Endodermal cell (in vitro differentiated cells): ENCODE data around the gene PLCB4. TPM values are rescaled to one million over a fixed set of nuclear protein-coding genes. Genes with fewer than 3 reads are reported as not detected.

Source experiments
- DNase-seq: peaks from one replicate; pipeline ENCODE4 v3.0.0-alpha.2; 2017
- H3K27ac ChIP-seq: 2 replicates; pipeline ENCODE4 v1.5.1; 2013; ENCODE audit warnings: mild to moderate bottlenecking, low read depth, low read length, moderate library complexity
- H3K27me3 ChIP-seq: 2 replicates; pipeline ENCODE4 v1.6.1; 2013; ENCODE audit warnings: mild to moderate bottlenecking, low read length, moderate library complexity; ENCODE audit not compliant: insufficient read depth, control insufficient read depth, poor library complexity, severe bottlenecking
- H3K36me3 ChIP-seq: 2 replicates; pipeline ENCODE4 v1.7.0; 2013; ENCODE audit warnings: mild to moderate bottlenecking, low read length, moderate library complexity; ENCODE audit not compliant: control insufficient read depth, insufficient read depth
- H3K4me1 ChIP-seq: one replicate; pipeline ENCODE4 v1.7.0; 2013; ENCODE audit warnings: low read length; ENCODE audit not compliant: control insufficient read depth, insufficient read depth
- H3K4me3 ChIP-seq: 2 replicates; pipeline ENCODE4 v1.5.1; 2013; ENCODE audit warnings: mild to moderate bottlenecking, low read length, moderate library complexity
- H3K9ac ChIP-seq: 2 replicates; pipeline ENCODE4 v1.6.1; 2013; ENCODE audit warnings: mild to moderate bottlenecking, low read length, moderate library complexity; ENCODE audit not compliant: poor library complexity, severe bottlenecking; ENCODE audit errors: extremely low read depth
- H3K9me3 ChIP-seq: 2 replicates; pipeline ENCODE4 v1.6.1; 2013; ENCODE audit warnings: mild to moderate bottlenecking, low read length, moderate library complexity; ENCODE audit not compliant: control insufficient read depth
- H3K27ac Mint-ChIP-seq: 2 replicates; pipeline ENCODE4 v1.8.0; 2020; ENCODE audit warnings: mixed read lengths
- H3K27me3 Mint-ChIP-seq: 2 replicates; pipeline ENCODE4 v1.8.0; 2021; ENCODE audit warnings: mild to moderate bottlenecking, mixed read lengths; ENCODE audit not compliant: insufficient read depth
- H3K36me3 Mint-ChIP-seq: 2 replicates; pipeline ENCODE4 v1.8.0; 2020; ENCODE audit warnings: low read depth, mixed read lengths
- H3K4me1 Mint-ChIP-seq: 2 replicates; pipeline ENCODE4 v1.8.0; 2020; ENCODE audit warnings: mixed read lengths
- H3K4me3 Mint-ChIP-seq: 2 replicates; pipeline ENCODE4 v1.8.0; 2020; ENCODE audit warnings: mild to moderate bottlenecking, moderate library complexity, mixed read lengths
- H3K9me3 Mint-ChIP-seq: 2 replicates; pipeline ENCODE4 v1.8.0; 2020; ENCODE audit warnings: mild to moderate bottlenecking, mixed read lengths
- WGBS, 2 experiments: methylation state at CpG; one replicate each; pipeline versions ENCODE4 v1.1.5 to v1.1.7; 2013; ENCODE audit warnings: missing lambda C conversion rate in 2 of 2, mixed read lengths in 1 of 2; ENCODE audit not compliant: insufficient coverage in 1 of 2, insufficient read length in 1 of 2; 5-methylcytosine and 5-hydroxymethylcytosine counted together
- total RNA-seq, 2 donors: library from RNA; stranded (reverse); fragmentation: NEBNext Ultra II Directional in 1 of 2; extraction: Animal tissue kit (Norgen Biotek cat#: 25700) in 1 of 2; gene quantifications; 2 replicates in 1 of 2; 3 replicates in 1 of 2; pipeline ENCODE4 v1.2.1, GENCODE V29; 2021
- TF ChIP-seq, protein P1 (sequence below): fragments of 200-600 bp; sonication (generic); conservative IDR thresholded peaks from 2 replicates; pipeline ENCODE4 v1.5.0; 2021; ENCODE audit warnings: antibody characterized with exemption, mild to moderate bottlenecking

The PLCB4 gene
- total RNA-seq, 2 donors from 2014 or later = 14.4 to 14.6 TPM

- Histone ChIP-seq H3K27me3 (no peaks in the 10 kb centered on the region), H3K4me3 (no peak overlapping the region), H3K9me3 (peaks cover 8% of the 10 kb centered on the region), H3K36me3 (no peaks in the 10 kb centered on the region), H3K4me1 (no peaks in the 10 kb centered on the region), H3K27ac (no peak overlapping the region), H3K9ac (no peak overlapping the region)
- H3K4me1 Mint-ChIP-seq = no peaks in the 10 kb centered on the region
- no peak overlapping the region for H3K4me3 Mint-ChIP-seq
- 100% methylated on average over 1 of the region's 1 CpG; no CpG with 5 or more reads in 1 of the 2 experiments for WGBS, 2 experiments
- no peak for DNase-seq
- no peak overlapping the region for H3K27ac Mint-ChIP-seq
- peaks cover 28% of the 10 kb centered on the region for H3K9me3 Mint-ChIP-seq
- TF ChIP-seq, protein P1, sequence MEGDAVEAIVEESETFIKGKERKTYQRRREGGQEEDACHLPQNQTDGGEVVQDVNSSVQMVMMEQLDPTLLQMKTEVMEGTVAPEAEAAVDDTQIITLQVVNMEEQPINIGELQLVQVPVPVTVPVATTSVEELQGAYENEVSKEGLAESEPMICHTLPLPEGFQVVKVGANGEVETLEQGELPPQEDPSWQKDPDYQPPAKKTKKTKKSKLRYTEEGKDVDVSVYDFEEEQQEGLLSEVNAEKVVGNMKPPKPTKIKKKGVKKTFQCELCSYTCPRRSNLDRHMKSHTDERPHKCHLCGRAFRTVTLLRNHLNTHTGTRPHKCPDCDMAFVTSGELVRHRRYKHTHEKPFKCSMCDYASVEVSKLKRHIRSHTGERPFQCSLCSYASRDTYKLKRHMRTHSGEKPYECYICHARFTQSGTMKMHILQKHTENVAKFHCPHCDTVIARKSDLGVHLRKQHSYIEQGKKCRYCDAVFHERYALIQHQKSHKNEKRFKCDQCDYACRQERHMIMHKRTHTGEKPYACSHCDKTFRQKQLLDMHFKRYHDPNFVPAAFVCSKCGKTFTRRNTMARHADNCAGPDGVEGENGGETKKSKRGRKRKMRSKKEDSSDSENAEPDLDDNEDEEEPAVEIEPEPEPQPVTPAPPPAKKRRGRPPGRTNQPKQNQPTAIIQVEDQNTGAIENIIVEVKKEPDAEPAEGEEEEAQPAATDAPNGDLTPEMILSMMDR = no peak
- H3K27me3 Mint-ChIP-seq = no peaks in the 10 kb centered on the region
- H3K36me3 Mint-ChIP-seq = peaks cover 19% of the 10 kb centered on the region
These were observed 85.7 kb downstream of the PLCB4 start for GRCh38 chr20:9154464-9155024.

DNA sequence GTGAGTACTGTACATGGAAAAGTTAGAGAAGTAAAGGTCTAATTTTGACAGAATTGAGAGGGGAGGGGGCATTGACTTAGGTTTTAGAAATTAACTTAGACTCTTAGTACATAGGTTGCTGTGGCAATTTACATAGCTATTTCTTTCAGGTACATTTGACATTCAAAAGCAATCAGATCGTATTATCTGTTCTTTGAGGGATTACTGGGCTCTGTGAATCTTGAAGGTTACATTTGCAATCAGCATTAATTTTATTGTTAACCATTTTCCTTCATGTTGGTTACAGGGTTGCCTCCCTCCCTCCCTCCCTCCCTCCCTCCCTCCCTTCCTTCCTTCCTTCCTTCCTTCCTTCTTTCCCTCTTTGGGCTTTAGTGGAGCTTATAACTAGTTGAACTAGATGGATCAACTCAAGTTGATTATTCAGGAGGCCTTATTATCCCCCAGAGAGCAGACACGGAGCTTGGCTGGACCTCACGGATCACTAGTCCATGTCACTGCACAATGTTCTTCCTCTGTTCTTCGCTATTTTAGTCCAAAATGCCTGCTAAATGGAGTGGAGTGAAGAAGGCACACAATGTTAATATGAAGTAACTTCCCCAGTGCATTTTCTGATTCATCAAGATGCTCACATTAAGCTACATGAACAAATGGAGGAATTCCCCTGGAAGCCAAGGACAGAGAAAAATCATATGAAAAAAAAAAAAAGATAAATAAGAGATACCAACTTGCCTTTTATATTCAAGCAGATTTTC lies 87.8 kb downstream of the PLCB4 start:
- H3K4me1 Mint-ChIP-seq = peaks cover 3% of the 10 kb centered on the region
- TF ChIP-seq, protein P1 = no peak
- H3K36me3 Mint-ChIP-seq = peaks cover 16% of the 10 kb centered on the region
- no peak overlapping the region for H3K27ac Mint-ChIP-seq
- H3K4me3 Mint-ChIP-seq = no peak overlapping the region
- no peaks in the 10 kb centered on the region for H3K27me3 Mint-ChIP-seq
- peaks cover 22% of the 10 kb centered on the region for H3K9me3 Mint-ChIP-seq
- Histone ChIP-seq H3K9me3 (peaks cover 8% of the 10 kb centered on the region), H3K9ac (no peak overlapping the region), H3K4me1 (no peaks in the 10 kb centered on the region), H3K36me3 (no peaks in the 10 kb centered on the region), H3K27ac (no peak overlapping the region), H3K27me3 (no peaks in the 10 kb centered on the region), H3K4me3 (no peak overlapping the region)
- DNase-seq = no peak
- 89 to 100% methylated on average over 2 to 4 of the region's 4 CpGs for WGBS, 2 experiments

- H3K36me3 Mint-ChIP-seq = no peaks in the 10 kb centered on the region
- peaks cover 3% of the 10 kb centered on the region for H3K4me1 Mint-ChIP-seq
- no peaks in the 10 kb centered on the region for H3K4me1 ChIP-seq
- H3K4me3 ChIP-seq = no peak overlapping the region
- H3K4me3 Mint-ChIP-seq = no peak overlapping the region
- WGBS, 2 experiments = 59 to 75% methylated on average over 6 of the region's 6 CpGs
- H3K9me3 ChIP-seq = no peaks in the 10 kb centered on the region
- no peak overlapping the region for H3K9ac ChIP-seq
- TF ChIP-seq, protein P1 = no peak
- H3K27me3 ChIP-seq = no peaks in the 10 kb centered on the region
- no peaks in the 10 kb centered on the region for H3K27me3 Mint-ChIP-seq
- DNase-seq = no peak
- H3K27ac ChIP-seq = peak overlapping the region; percentile 12
- H3K36me3 ChIP-seq = no peaks in the 10 kb centered on the region
- H3K27ac Mint-ChIP-seq = no peak overlapping the region
- no peaks in the 10 kb centered on the region for H3K9me3 Mint-ChIP-seq
These were observed 91.4 kb downstream of the PLCB4 start for GRCh38 chr20:9160331-9160730.
